PFSK-1 (cell line): Measurements from ENCODE around the gene FADS2.

ENCODE experiments used
- FOXP2 ChIP-seq: optimal IDR thresholded peaks from 2 replicates; pipeline ENCODE3; 2011; ENCODE audit warnings: borderline replicate concordance, control low read depth, inconsistent platforms; ENCODE audit not compliant: insufficient read depth; ENCODE audit errors: extremely low read length, extremely low read depth
- POLR2AphosphoS5 ChIP-seq: IDR thresholded peaks from 2 replicates; pipeline ENCODE4 v1.6.1; 2012; ENCODE audit warnings: low read depth, mild to moderate bottlenecking, control low read depth, low read length, moderate library complexity
- REST ChIP-seq, 2 experiments: IDR thresholded peaks; 2 replicates each; pipeline versions ENCODE4 v1.6.1 to v1.8.0; 2011 to 2012; ENCODE audit warnings: low read depth in 2 of 2, low read length in 2 of 2, control low read depth in 1 of 2, inconsistent platforms in 1 of 2, mild to moderate bottlenecking in 1 of 2, moderate library complexity in 1 of 2; ENCODE audit not compliant: insufficient read depth in 1 of 2
- SIN3A ChIP-seq: IDR thresholded peaks from 2 replicates; pipeline ENCODE4 v1.6.1; 2012; ENCODE audit warnings: mild to moderate bottlenecking, low read length, moderate library complexity, borderline replicate concordance; ENCODE audit not compliant: insufficient read depth
- TAF1 ChIP-seq: IDR thresholded peaks from 2 replicates; pipeline ENCODE4 v1.6.1; 2012; ENCODE audit warnings: low read length, control low read depth, borderline replicate concordance; ENCODE audit not compliant: insufficient read depth

FADS2 gene

GRCh38 chr11:61898247-61898582, 70.1 kb downstream of the FADS2 start:
- no peak for TF ChIP-seq POLR2AphosphoS5

- TF ChIP-seq FOXP2: peak; percentile 79
- TF ChIP-seq TAF1: no peak
- TF ChIP-seq REST (IDR thresholded peaks at IDR 0.05; ENCODE audit: insufficient read depth in 1 of 2, low read depth in 2 of 2, low read length in 2 of 2): 0 out of 4 replicates have a peak, but pooled peaks of 1 of the 2 experiments have one; percentile 7
These were observed 71.2 kb downstream of the FADS2 start for GRCh38 chr11:61899146-61899841.

- TF ChIP-seq REST (IDR thresholded peaks at IDR 0.05; ENCODE audit: insufficient read depth in 1 of 2, low read depth in 2 of 2, low read length in 2 of 2): no peak
- TF ChIP-seq FOXP2: no peak
- TF ChIP-seq SIN3A: no peak
- TF ChIP-seq TAF1: no peak
- no peak for TF ChIP-seq POLR2AphosphoS5
These were observed 72.2 kb downstream of the FADS2 start for GRCh38 chr11:61900251-61900650.

- no peak for TF ChIP-seq TAF1
- no peak for TF ChIP-seq FOXP2
- TF ChIP-seq REST (IDR thresholded peaks at IDR 0.05; ENCODE audit: insufficient read depth in 1 of 2, low read depth in 2 of 2, low read length in 2 of 2): no peak
- no peak for TF ChIP-seq SIN3A
- no peak for TF ChIP-seq POLR2AphosphoS5
These were observed 73.3 kb downstream of the FADS2 start for GRCh38 chr11:61901397-61901796.

- TF ChIP-seq SIN3A (no peak), POLR2AphosphoS5 (no peak), REST (IDR thresholded peaks at IDR 0.05; ENCODE audit: insufficient read depth in 1 of 2, low read depth in 2 of 2, low read length in 2 of 2) (no peak), FOXP2 (no peak), TAF1 (no peak)
These were observed 74.2 kb downstream of the FADS2 start for GRCh38 chr11:61902313-61902712.
